Measurements from ENCODE around the gene HEXB.
A peak's percentile ranks its signal among the peaks of the same experiment; 100 is the strongest.
"Not testable (repeated sequence)": the region's sequence is repeated elsewhere in the genome, so short reads cannot be mapped to it uniquely, and the experiment has no call there.

The HEXB gene

GRCh38 chr5:74659172-74659571 is 25.9 kb upstream of the HEXB start:
- DNase-seq (ENCODE audit: low spot score): no peak

- DNase-seq (ENCODE audit: low spot score): no peak
These were observed 24.9 kb upstream of the HEXB start for GRCh38 chr5:74660140-74660539.

GRCh38 chr5:74660873-74661272 is 24.2 kb upstream of the HEXB start:
- no peak for DNase-seq (ENCODE audit: low spot score)

GRCh38 chr5:74664551-74664950 is 20.5 kb upstream of the HEXB start:
- no peak for DNase-seq (ENCODE audit: low spot score)

- no peak for DNase-seq (ENCODE audit: low spot score)
These were observed 19.8 kb upstream of the HEXB start for GRCh38 chr5:74665273-74665672.

GRCh38 chr5:74665816-74666215 is 19.2 kb upstream of the HEXB start:
- no peak for DNase-seq (ENCODE audit: low spot score)

- DNase-seq (ENCODE audit: low spot score): peak; percentile 47
These were observed 17.6 kb upstream of the HEXB start for GRCh38 chr5:74667396-74667795.

- no peak for DNase-seq (ENCODE audit: low spot score)
These were observed 15.2 kb upstream of the HEXB start for GRCh38 chr5:74669821-74670220.

GRCh38 chr5:74670396-74671038 is 14.5 kb upstream of the HEXB start:
- DNase-seq (ENCODE audit: low spot score): no peak

- no peak for DNase-seq (ENCODE audit: low spot score)
These were observed 12.7 kb upstream of the HEXB start for GRCh38 chr5:74672215-74672877.

GRCh38 chr5:74673011-74673790 is 11.8 kb upstream of the HEXB start:
- peak; percentile 31 for DNase-seq (ENCODE audit: low spot score)

- DNase-seq (ENCODE audit: low spot score): not testable (repeated sequence)
These were observed 8.6 kb upstream of the HEXB start for GRCh38 chr5:74676466-74676865.

GRCh38 chr5:74678123-74678522 is 6.9 kb upstream of the HEXB start:
- not testable (repeated sequence) for DNase-seq (ENCODE audit: low spot score)

- DNase-seq (ENCODE audit: low spot score): not testable (repeated sequence)
These were observed 5.7 kb upstream of the HEXB start for GRCh38 chr5:74679300-74679699.

- no peak for DNase-seq (ENCODE audit: low spot score)
These were observed 5.1 kb upstream of the HEXB start for GRCh38 chr5:74679966-74680365.

GRCh38 chr5:74685979-74686631 is 1.1 kb downstream of the HEXB start:
- peak; percentile 16 for DNase-seq (ENCODE audit: low spot score)

- peak; percentile 49 for DNase-seq (ENCODE audit: low spot score)
These were observed 2.1 kb downstream of the HEXB start for GRCh38 chr5:74686962-74687751.

GRCh38 chr5:74693191-74693590 is 8.2 kb downstream of the HEXB start:
- DNase-seq (ENCODE audit: low spot score): peak; percentile 22

GRCh38 chr5:74717596-74717995 is 32.6 kb downstream of the HEXB start:
- DNase-seq (ENCODE audit: low spot score): no peak

- no peak for DNase-seq (ENCODE audit: low spot score)
These were observed 37.2 kb downstream of the HEXB start for GRCh38 chr5:74722271-74722670.

GRCh38 chr5:74725331-74725730 is 40.3 kb downstream of the HEXB start:
- DNase-seq (ENCODE audit: low spot score): no peak

GRCh38 chr5:74736759-74737158 is 51.7 kb downstream of the HEXB start:
- no peak for DNase-seq (ENCODE audit: low spot score)

Data from hepatic stellate cell (primary cell).